Right cardiac atrium (tissue), 5 donors: ENCODE results near the gene ZDBF2. TPM values are rescaled to one million over a fixed set of nuclear protein-coding genes. Genes with fewer than 3 reads are reported as not detected.
"Not testable (repeated sequence)": the region's sequence is repeated elsewhere in the genome, so short reads cannot be mapped to it uniquely, and the experiment has no call there.

ENCODE experiments used
- ATAC-seq, 2 donors: fragments of 200-7000 bp; cut with Tn5 transposase; one replicate each; pipeline versions ENCODE4 v1.8.0 to v1.9.1; 2020; ENCODE audit warnings: moderate library complexity in 2 of 2, mild to moderate bottlenecking in 1 of 2
- DNase-seq, 3 donors: peaks; one replicate each; pipeline ENCODE4 v3.0.0-alpha.2; 2020
- H3K27ac ChIP-seq: one replicate; pipeline ENCODE4 v1.5.1; 2013; ENCODE audit warnings: mild to moderate bottlenecking, low read length, control low read depth, moderate library complexity
- H3K27me3 ChIP-seq: one replicate; pipeline ENCODE4 v1.6.1; 2013; ENCODE audit not compliant: control insufficient read depth, insufficient read depth
- H3K4me1 ChIP-seq: one replicate; pipeline ENCODE4 v1.6.1; 2013; ENCODE audit warnings: low read length; ENCODE audit not compliant: control insufficient read depth, insufficient read depth
- H3K4me3 ChIP-seq: one replicate; pipeline ENCODE4 v1.5.1; 2013; ENCODE audit warnings: low read length, control low read depth
- H3K9me3 ChIP-seq: one replicate; pipeline ENCODE4 v1.6.1; 2013; ENCODE audit warnings: low read length; ENCODE audit not compliant: control insufficient read depth
- WGBS: extraction: QIAGEN DNeasy Blood & Tissue Kit; methylation state at CpG from one replicate; pipeline ENCODE4 v1.1.7; 2013; 5-methylcytosine and 5-hydroxymethylcytosine counted together
- intact Hi-C, 4 donors: fragments of 100-400 bp; cut with DNase I; formaldehyde crosslinking; loops; one replicate each; pipeline versions ENCODE4 v1.11.0 to v1.14.0; 2022 to 2023
- polyA plus RNA-seq: library from polyadenylated mRNA; stranded (reverse); fragments of 200-250 nt; gene quantifications from one replicate; pipeline ENCODE4 v1.2.3, GENCODE V29; 2013
- total RNA-seq, 4 donors: library from RNA; stranded (reverse); fragmentation: NEBNext Ultra II Directional; extraction: Animal tissue kit (Norgen Biotek cat#: 25700); gene quantifications; one replicate each; pipeline ENCODE4 v1.2.1, GENCODE V29; 2021
- donor health status: healthy with polysubstance abuse.
- donor health status: DM: no; HTN: yes; CAD: no.
- donor health status: DM: no; HTN: no; CAD: no.
- donor health status: DM: no; HTN: yes; CAD: no; lungs with severe emphysema.
- donor health status: DM: yes; HTN: yes; CAD: no.

ZDBF2 gene
- total and polyA plus RNA-seq, 5 donors, result 1.9 to 16.2 (median 11.2) TPM

DNA sequence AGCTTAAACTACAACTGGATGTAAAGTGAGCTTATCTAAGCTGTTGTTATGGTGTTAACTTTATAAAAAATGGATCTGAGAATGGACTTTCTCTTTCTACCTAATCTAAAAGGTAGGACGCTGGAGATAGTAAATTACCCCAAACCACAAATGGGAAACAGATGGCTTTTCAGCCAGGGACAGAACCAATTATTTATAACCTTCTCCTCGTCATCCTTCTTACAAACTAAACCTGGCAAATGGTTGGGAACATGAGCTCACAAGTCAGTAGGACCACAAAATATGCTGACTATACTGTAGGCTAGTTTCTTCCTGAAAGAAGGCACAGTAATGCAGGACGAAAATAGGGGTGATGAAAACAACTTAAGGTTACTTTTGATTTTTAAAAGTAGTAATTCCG, 32.7 kb upstream of the ZDBF2 start:
- Histone ChIP-seq H3K27me3 (no peaks in the 10 kb centered on the region), H3K9me3 (no peaks in the 10 kb centered on the region), H3K27ac (no peak overlapping the region), H3K4me1 (no peaks in the 10 kb centered on the region), H3K4me3 (no peak overlapping the region)
- WGBS, result 54% methylated on average over 4 of the region's 4 CpGs
- DNase-seq (no peak), ATAC-seq (no peak)
- intact Hi-C loops, result no loop called here

DNA sequence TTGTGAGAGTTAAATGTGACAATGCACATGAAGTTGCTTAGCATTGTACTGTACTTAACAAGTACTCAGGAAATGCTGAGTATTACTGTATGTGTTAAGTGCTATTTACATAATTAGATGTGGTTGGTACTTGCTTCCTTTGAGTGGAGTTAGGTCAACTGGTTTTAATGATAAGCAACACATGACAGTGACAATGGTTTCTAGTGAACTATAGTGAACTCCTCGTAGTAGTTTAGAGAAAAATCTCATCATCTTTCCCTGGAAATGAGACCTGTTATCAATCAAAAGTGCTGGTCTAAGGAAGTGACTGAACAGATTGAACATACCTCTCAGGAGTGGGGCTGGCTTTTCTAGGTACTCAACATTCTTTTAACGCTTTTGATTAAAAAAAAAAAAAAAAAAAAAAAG, 29.2 kb upstream of the ZDBF2 start:
- WGBS, result 50% methylated on average over 2 of the region's 2 CpGs
- H3K27me3 ChIP-seq, result no peaks in the 10 kb centered on the region
- intact Hi-C loops, result no loop called here
- H3K4me1 ChIP-seq, result no peaks in the 10 kb centered on the region
- no peak for ATAC-seq
- H3K4me3 ChIP-seq, result no peak overlapping the region
- H3K27ac ChIP-seq, result no peak overlapping the region
- DNase-seq, result no peak
- H3K9me3 ChIP-seq, result no peaks in the 10 kb centered on the region

DNA sequence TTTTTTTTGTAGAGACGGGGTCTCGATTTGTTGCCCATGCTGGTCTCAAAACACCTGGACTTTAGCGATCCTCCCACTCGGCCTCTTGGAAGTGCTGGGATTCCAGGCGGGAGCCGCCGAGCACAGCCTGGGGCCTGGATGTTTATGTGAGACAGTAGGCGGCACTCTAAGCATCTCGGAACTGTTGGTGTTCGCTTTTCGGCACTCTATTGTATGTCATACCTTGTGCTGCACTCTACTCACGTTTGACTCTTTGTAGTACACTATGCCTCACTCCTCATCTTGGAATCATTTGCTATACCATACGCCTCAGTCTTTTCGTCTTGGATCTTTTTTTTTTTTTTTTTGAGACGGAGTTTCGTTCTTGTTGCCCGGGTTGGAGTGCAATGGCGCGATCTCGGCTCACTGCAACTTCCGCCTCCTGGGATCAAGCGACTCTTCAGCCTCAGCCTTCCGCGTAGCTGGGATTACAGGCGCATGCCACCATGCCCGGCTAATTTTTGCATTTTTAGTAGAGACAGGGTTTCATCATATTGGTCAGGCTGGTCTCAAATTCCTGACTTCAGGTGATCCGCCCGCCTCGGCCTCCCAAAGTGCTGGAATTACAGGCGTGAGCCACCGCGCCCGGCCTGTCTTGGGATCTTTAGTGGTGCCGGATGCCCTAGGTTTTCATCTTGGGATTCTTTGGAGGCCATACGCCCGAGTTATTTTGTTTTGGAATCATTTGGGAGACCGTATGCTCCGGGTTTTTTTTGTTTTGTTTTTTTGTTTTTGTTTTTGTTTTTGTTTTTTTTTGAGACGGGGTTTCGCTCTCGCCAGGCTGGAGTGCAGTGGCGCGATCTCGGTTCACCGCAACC, 24.2 kb upstream of the ZDBF2 start:
- Histone ChIP-seq H3K27ac (no peak overlapping the region), H3K9me3 (no peaks in the 10 kb centered on the region), H3K27me3 (no peaks in the 10 kb centered on the region), H3K4me1 (no peaks in the 10 kb centered on the region), H3K4me3 (peak overlapping the region; percentile 32)
- ATAC-seq, result no peak
- 39% methylated on average over 45 of the region's 45 CpGs for WGBS
- intact Hi-C loops, result no loop called here
- no peak for DNase-seq

DNA sequence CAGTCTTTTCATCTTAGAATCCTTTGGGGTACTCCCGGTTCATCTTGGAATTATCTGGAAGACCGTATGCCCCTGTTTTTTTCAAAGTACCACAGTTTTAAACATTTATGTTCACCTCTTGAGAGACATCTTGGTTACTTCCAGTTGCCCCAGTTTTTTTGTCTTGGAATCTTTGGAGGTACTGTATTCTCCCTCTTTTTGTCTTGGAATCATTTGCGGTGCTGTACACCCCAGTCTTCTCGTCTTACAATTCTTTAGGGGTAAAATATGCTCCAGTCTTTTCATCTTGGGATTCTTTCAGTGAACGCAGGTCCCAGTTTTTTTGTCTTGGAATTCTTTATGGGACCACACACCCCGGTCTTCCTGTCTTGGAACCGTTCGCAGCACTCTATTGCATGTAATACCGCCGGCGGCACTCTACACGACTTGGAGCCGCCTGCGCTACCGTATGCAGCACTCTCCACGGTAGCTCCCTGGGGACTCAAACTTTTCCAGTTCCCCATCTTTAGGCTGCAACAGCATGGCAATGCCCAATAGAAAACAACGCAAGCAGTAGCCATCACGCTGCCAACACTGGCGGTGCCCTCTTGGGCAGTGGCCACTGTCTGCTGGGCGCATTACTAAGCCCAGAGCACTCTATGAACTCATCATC, 21.2 kb upstream of the ZDBF2 start:
- intact Hi-C loops, result no loop called here
- Histone ChIP-seq H3K27me3 (no peaks in the 10 kb centered on the region), H3K27ac (no peak overlapping the region), H3K4me3 (no peak overlapping the region), H3K9me3 (no peaks in the 10 kb centered on the region), H3K4me1 (no peaks in the 10 kb centered on the region)
- WGBS, result 55% methylated on average over 20 of the region's 20 CpGs
- ATAC-seq, result no peak
- no peak for DNase-seq

DNA sequence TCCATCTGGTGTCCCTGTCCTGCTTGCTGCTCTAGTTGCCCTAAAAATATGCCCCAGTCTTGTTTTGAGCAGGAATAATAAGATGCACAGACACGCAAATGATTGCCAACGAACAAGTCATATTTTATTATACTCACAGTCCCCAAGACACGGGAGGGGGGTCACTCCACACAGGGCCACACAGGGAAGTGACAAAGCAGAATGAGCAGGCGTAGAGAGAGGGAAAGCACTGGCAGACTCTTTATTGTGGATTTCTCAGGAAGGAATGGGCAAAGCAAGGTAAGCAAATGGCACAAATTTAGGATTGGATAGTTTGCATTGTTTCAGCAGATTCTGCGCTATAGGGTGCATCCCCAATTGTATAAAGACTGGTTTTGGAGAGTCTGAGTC, 20.7 kb upstream of the ZDBF2 start:
- no peaks in the 10 kb centered on the region for H3K9me3 ChIP-seq
- no peak for ATAC-seq
- intact Hi-C loops, result no loop called here
- WGBS, result 43% methylated on average over 5 of the region's 5 CpGs
- DNase-seq, result no peak
- no peaks in the 10 kb centered on the region for H3K27me3 ChIP-seq
- H3K27ac ChIP-seq, result no peak overlapping the region
- no peak overlapping the region for H3K4me3 ChIP-seq
- no peaks in the 10 kb centered on the region for H3K4me1 ChIP-seq

DNA sequence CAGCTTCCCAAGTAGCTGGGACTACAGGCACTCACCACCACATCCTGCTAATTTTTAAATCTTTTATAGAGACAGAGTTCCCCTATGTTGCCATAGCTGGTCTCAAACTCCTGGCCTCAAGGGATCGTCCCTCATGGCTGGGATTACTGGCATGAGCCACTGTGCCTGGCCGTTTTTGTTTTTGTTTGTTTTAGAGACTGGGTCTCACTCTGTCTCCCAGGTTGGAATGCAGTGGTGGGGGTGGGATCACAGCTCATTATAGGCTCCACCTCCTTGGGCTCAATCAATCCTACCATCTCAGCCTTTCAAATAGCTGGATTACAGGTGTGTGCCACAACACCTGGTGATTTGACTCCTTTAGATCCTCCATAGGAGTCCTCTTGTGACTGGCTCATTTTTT, 19.5 kb upstream of the ZDBF2 start:
- Histone ChIP-seq H3K27ac (no peak overlapping the region), H3K9me3 (no peaks in the 10 kb centered on the region), H3K4me1 (no peaks in the 10 kb centered on the region), H3K4me3 (no peak overlapping the region), H3K27me3 (no peaks in the 10 kb centered on the region)
- DNase-seq (no peak), ATAC-seq (no peak)
- WGBS, result 22% methylated on average over 2 of the region's 2 CpGs
- intact Hi-C loops, result no loop called here

GRCh38 chr2:206256706-206257205, 17.7 kb upstream of the ZDBF2 start:
- H3K4me3 ChIP-seq, result no peak overlapping the region
- ATAC-seq (no peak), DNase-seq (no peak)
- H3K27ac ChIP-seq, result no peak overlapping the region
- H3K9me3 ChIP-seq, result no peaks in the 10 kb centered on the region
- no peaks in the 10 kb centered on the region for H3K4me1 ChIP-seq
- intact Hi-C loops, result no loop called here
- no peaks in the 10 kb centered on the region for H3K27me3 ChIP-seq
- WGBS, result 32% methylated on average over 7 of the region's 7 CpGs

DNA sequence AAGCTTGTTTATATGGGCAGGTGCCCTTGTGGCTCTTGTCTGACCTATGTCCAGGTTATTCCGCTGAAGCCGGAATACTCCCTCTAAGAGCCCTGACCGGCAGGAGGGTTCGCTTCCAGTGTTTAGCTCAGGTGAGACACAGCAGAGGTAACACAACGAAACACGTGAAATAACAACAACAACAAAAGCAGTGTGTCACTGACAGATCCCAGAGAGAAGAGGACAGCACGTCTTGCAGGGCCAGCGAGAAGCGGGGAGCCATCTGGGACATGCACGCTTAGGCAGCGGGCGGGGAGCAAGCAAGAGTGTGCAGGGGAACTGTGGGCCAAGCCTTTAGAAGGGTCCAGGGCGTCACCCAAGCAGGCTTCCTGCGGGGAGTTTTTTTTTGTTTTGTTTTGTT, 17.1 kb upstream of the ZDBF2 start:
- no peak for DNase-seq

DNA sequence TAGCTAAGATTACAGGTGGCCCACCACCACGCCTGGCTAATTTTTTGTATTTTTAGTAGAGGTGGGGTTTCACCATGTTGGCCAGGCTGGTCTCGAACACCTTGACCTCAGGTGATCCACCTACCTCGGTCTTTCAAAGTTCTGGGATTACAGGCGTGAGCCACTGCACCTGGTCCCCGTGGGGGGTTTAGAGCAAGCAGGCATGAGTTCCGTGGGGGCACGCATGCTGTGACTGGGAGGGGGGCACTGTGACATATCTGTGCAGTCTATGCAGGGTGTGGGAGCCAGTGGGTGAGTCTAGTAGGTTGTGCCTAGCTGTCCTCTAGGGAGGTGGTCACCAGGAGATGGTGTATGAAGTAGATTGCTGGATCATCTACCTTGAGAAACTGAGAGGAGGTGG, 16.6 kb upstream of the ZDBF2 start:
- ATAC-seq, result no peak
- H3K27me3 ChIP-seq, result no peaks in the 10 kb centered on the region
- intact Hi-C loops, result no loop called here
- H3K4me1 ChIP-seq, result no peaks in the 10 kb centered on the region
- H3K27ac ChIP-seq, result no peak overlapping the region
- 57% methylated on average over 7 of the region's 7 CpGs for WGBS
- H3K9me3 ChIP-seq, result no peaks in the 10 kb centered on the region
- DNase-seq, result no peak
- H3K4me3 ChIP-seq, result no peak overlapping the region

More for the DNA sequence above, 17.1 kb upstream of the ZDBF2 start:
- H3K27ac ChIP-seq, result no peak overlapping the region
- 48% methylated on average over 14 of the region's 14 CpGs for WGBS
- intact Hi-C loops, result no loop called here
- no peak for ATAC-seq
- H3K4me3 ChIP-seq, result no peak overlapping the region
- H3K9me3 ChIP-seq, result no peaks in the 10 kb centered on the region
- no peaks in the 10 kb centered on the region for H3K4me1 ChIP-seq
- H3K27me3 ChIP-seq, result no peaks in the 10 kb centered on the region

DNA sequence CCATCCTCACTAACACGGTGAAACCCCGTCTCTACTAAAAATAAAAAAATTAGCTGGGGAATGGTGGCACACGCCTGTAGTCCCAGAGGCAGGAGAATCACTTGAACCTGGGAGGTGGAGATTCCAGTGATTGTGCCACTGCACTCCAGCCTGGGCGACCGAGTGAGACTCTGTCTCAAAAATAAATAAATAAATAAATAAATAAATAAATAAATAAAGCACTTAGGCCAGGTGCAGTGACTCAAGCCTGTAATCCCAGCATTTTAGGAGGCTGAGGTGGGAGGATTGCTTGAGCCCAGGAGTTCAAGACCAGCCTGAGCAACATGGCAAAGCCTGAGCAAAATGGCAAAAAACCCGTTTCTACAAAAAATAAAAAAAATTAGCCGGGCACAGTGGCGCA, 15.8 kb upstream of the ZDBF2 start:
- H3K27ac ChIP-seq, H3K27me3 ChIP-seq, H3K4me3 ChIP-seq, H3K4me1 ChIP-seq, intact Hi-C loops, H3K9me3 ChIP-seq, ATAC-seq, DNase-seq: not testable (repeated sequence)
- 51% methylated on average over 8 of the region's 8 CpGs for WGBS

GRCh38 chr2:206259376-206260187, 14.9 kb upstream of the ZDBF2 start:
- no peak for DNase-seq
- WGBS, result 28% methylated on average over 10 of the region's 10 CpGs
- intact Hi-C loops, result loop anchor here in 1 of 4 donors (10.0 kb wide), 1 partner anchor 95 kb away; no protein-coding TSS in a partner anchor
- Histone ChIP-seq H3K27ac (no peak overlapping the region), H3K27me3 (no peaks in the 10 kb centered on the region), H3K4me1 (no peaks in the 10 kb centered on the region), H3K4me3 (no peak overlapping the region), H3K9me3 (no peaks in the 10 kb centered on the region)
- no peak for ATAC-seq
